ENCODE data around the gene FXYD5. TPM values are rescaled to one million over a fixed set of nuclear protein-coding genes. Genes with fewer than 3 reads are reported as not detected.

FXYD5 gene
- total and polyA plus RNA-seq, 2 donors (not counting 1 experiment from before 2014, with no cell fraction given) = 19.8 to 100 TPM

GRCh38 chr19:35132254-35132653 is 22.3 kb upstream of the FXYD5 start:
- Histone ChIP-seq H3K4me1 (ENCODE audit: control insufficient read depth, extremely low read depth, insufficient read depth, low read length) (peaks cover 2% of the 10 kb centered on the region), H3K27ac (ENCODE audit: insufficient read depth, low read length) (no peak overlapping the region), H2AFZ (ENCODE audit: low read length) (no peak overlapping the region), H3K4me2 (ENCODE audit: extremely low read depth, insufficient read depth, low read length) (no peak overlapping the region), H3K9me3 (ENCODE audit: control insufficient read depth, insufficient read depth, low read depth, low read length) (no peaks in the 10 kb centered on the region), H3K36me3 (ENCODE audit: control insufficient read depth, insufficient read depth, low read length) (no peaks in the 10 kb centered on the region), H3K9ac (ENCODE audit: insufficient read depth, low read length) (no peak overlapping the region), H3K4me3 (replicated peaks in 1 of 4; ENCODE audit: control extremely low read depth in 1 of 4, insufficient read depth in 1 of 4, low read depth in 3 of 4, low read length in 4 of 4) (no peak overlapping the region), H3K79me2 (ENCODE audit: control insufficient read depth, insufficient read depth, low read length) (no peaks in the 10 kb centered on the region), H3K27me3 (ENCODE audit: control insufficient read depth, insufficient read depth, low read length) (peaks cover 14% of the 10 kb centered on the region), H4K20me1 (ENCODE audit: control insufficient read depth, extremely low read depth, insufficient read depth, low read length) (no peaks in the 10 kb centered on the region)
- no peak for DNase-seq (ENCODE audit: low read depth in 2 of 2)
- TF ChIP-seq CTCF (conservative IDR thresholded peaks at IDR 0.05 in 1 of 2, IDR thresholded peaks at IDR 0.05 in 1 of 2; ENCODE audit: low read depth in 1 of 2, low read length in 2 of 2) = no peak
- no peak for TF ChIP-seq EZH2 (IDR thresholded peaks at IDR 0.05; ENCODE audit: low read length, missing control alignments)

DNA sequence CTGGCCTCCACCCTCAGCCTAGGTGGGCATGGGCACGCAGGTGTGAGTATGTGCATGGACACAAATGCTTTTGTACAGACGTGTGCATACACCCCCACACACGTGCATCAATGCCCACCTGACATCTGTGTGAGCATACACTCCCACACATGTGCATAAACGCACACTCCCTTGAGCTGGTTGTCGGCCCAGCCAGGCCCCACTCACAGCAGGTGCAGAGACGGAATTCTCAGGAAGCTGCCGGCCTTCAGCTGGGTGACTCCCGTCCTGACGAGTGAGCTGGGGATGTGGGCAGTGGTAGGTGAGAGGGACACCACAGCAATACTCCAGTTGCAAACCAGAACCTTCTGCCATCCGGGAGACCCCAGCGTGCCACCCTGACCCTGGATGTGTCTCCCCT is 20.7 kb upstream of the FXYD5 start:
- Histone ChIP-seq H3K4me3 (replicated peaks in 1 of 4; ENCODE audit: control extremely low read depth in 1 of 4, insufficient read depth in 1 of 4, low read depth in 3 of 4, low read length in 4 of 4) (no peak overlapping the region), H3K9me3 (ENCODE audit: control insufficient read depth, insufficient read depth, low read depth, low read length) (no peaks in the 10 kb centered on the region), H3K36me3 (ENCODE audit: control insufficient read depth, insufficient read depth, low read length) (no peaks in the 10 kb centered on the region), H3K27ac (ENCODE audit: insufficient read depth, low read length) (no peak overlapping the region), H4K20me1 (ENCODE audit: control insufficient read depth, extremely low read depth, insufficient read depth, low read length) (no peaks in the 10 kb centered on the region), H3K9ac (ENCODE audit: insufficient read depth, low read length) (no peak overlapping the region), H3K27me3 (ENCODE audit: control insufficient read depth, insufficient read depth, low read length) (peaks cover 14% of the 10 kb centered on the region), H2AFZ (ENCODE audit: low read length) (no peak overlapping the region), H3K4me2 (ENCODE audit: extremely low read depth, insufficient read depth, low read length) (no peak overlapping the region), H3K4me1 (ENCODE audit: control insufficient read depth, extremely low read depth, insufficient read depth, low read length) (peaks cover 9% of the 10 kb centered on the region), H3K79me2 (ENCODE audit: control insufficient read depth, insufficient read depth, low read length) (no peaks in the 10 kb centered on the region)
- DNase-seq (ENCODE audit: low read depth in 2 of 2) = no peak
- no peak for TF ChIP-seq EZH2 (IDR thresholded peaks at IDR 0.05; ENCODE audit: low read length, missing control alignments)
- TF ChIP-seq CTCF (conservative IDR thresholded peaks at IDR 0.05 in 1 of 2, IDR thresholded peaks at IDR 0.05 in 1 of 2; ENCODE audit: low read depth in 1 of 2, low read length in 2 of 2) = no peak

DNA sequence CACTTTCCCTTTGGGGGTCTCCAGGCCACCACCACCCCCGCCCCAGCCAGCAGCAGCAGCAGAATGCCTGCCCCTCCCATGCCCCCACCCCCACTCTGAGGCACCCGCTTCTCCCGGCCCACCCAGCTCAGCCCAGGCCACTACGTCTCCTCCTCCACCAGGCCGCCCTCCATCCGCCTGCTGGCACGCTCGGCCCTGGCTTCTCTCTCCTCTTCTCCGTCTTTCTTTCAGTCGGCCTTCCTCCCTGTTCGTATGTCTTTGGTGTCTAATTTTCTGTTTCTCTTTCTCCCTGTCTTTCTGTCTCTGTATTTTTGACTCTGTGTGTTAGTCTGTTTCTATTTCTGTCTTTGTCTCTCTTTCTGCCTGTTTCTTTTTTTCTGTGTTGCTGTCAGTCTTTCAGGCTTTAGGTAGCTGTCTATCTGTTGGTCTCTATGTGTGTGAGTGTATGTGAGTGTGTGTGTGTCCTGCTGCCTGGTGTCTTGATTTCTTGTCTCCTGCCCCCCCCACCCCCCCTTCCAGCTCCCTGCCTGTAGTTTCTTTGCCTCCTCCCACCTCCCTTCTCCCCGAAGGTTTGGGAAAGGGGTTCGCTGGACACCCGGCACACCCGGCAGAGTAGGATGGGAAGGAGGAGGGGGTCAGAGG is 19.8 kb upstream of the FXYD5 start, which contains the start of gene LGI4:
Gene LGI4, minus strand, starts transcription at position 459 of the 642 bp plus-strand sequence. Its CDS starts 379 bp downstream, at position 80.
- Histone ChIP-seq H3K79me2 (ENCODE audit: control insufficient read depth, insufficient read depth, low read length) (no peaks in the 10 kb centered on the region), H3K36me3 (ENCODE audit: control insufficient read depth, insufficient read depth, low read length) (no peaks in the 10 kb centered on the region), H3K27ac (ENCODE audit: insufficient read depth, low read length) (no peak within 1 kb of the TSS), H3K4me3 (replicated peaks in 1 of 4; ENCODE audit: control extremely low read depth in 1 of 4, insufficient read depth in 1 of 4, low read depth in 3 of 4, low read length in 4 of 4) (peak within 1 kb of the TSS in 1 of 4 experiments; percentile 11), H2AFZ (ENCODE audit: low read length) (no peak within 1 kb of the TSS), H3K27me3 (ENCODE audit: control insufficient read depth, insufficient read depth, low read length) (peaks cover 13% of the 10 kb centered on the region), H4K20me1 (ENCODE audit: control insufficient read depth, extremely low read depth, insufficient read depth, low read length) (no peaks in the 10 kb centered on the region), H3K9ac (ENCODE audit: insufficient read depth, low read length) (no peak within 1 kb of the TSS), H3K4me1 (ENCODE audit: control insufficient read depth, extremely low read depth, insufficient read depth, low read length) (peaks cover 18% of the 10 kb centered on the region), H3K4me2 (ENCODE audit: extremely low read depth, insufficient read depth, low read length) (no peak within 1 kb of the TSS), H3K9me3 (ENCODE audit: control insufficient read depth, insufficient read depth, low read depth, low read length) (no peaks in the 10 kb centered on the region)
- DNase-seq (ENCODE audit: low read depth in 2 of 2) = no peak
- TF ChIP-seq EZH2 (IDR thresholded peaks at IDR 0.05; ENCODE audit: low read length, missing control alignments) (no peak), CTCF (conservative IDR thresholded peaks at IDR 0.05 in 1 of 2, IDR thresholded peaks at IDR 0.05 in 1 of 2; ENCODE audit: low read depth in 1 of 2, low read length in 2 of 2) (no peak)

All from fibroblast of lung (primary cell).